PC-9 (cell line): ENCODE data around the gene DOK3. TPM values are rescaled to one million over a fixed set of nuclear protein-coding genes. Genes with fewer than 3 reads are reported as not detected.
"Not testable (repeated sequence)": the region's sequence is repeated elsewhere in the genome, so short reads cannot be mapped to it uniquely, and the experiment has no call there.

Experiments used
- BruUV-seq: library from RNA; stranded (reverse); fragments of 400-500 nt; replicated peaks from 2 replicates; lab custom pipeline; 2021; lab: Mats Ljungman, UMichigan
- CTCF ChIA-PET: fragments of 300-600 bp; sonication (Branson Sonifier 250); formaldehyde crosslinking; loops from one replicate; lab custom pipeline; 2022; ENCODE audit warnings: antibody characterized with exemption; lab: Charles Lee
- POLR2A ChIA-PET: fragments of 300-600 bp; sonication (Branson Sonifier 250); formaldehyde crosslinking; loops from one replicate; lab custom pipeline; 2022; ENCODE audit warnings: antibody characterized with exemption; ENCODE audit not compliant: unreplicated experiment; lab: Charles Lee
- DNase-seq, 2 experiments: peaks; one replicate each; pipeline versions ENCODE4 v3.0.0 to v3.0.0-alpha.2; 2015 to 2022; ENCODE audit warnings: mixed read lengths in 1 of 2
- H2AFZ ChIP-seq: fragments of 200-600 bp; sonication (generic); 2 replicates; pipeline ENCODE4 v1.8.1; 2017; ENCODE audit warnings: antibody characterized with exemption
- H3F3A ChIP-seq: fragments of 200-600 bp; sonication (generic); 2 replicates; pipeline ENCODE4 v1.8.1; 2017; ENCODE audit warnings: antibody characterized with exemption, mild to moderate bottlenecking, low read depth; ENCODE audit not compliant: insufficient read depth
- H3K27ac ChIP-seq: fragments of 200-600 bp; sonication (generic); 2 replicates; pipeline ENCODE4 v1.6.1; 2016; ENCODE audit warnings: mixed run types
- H3K27me3 ChIP-seq: fragments of 200-600 bp; sonication (generic); 2 replicates; pipeline ENCODE4 v1.6.1; 2016; ENCODE audit warnings: low read depth, mixed run types; ENCODE audit not compliant: insufficient read depth
- H3K36me3 ChIP-seq: fragments of 200-600 bp; sonication (generic); 2 replicates; pipeline ENCODE4 v1.6.1; 2016; ENCODE audit warnings: low read depth, mixed run types
- H3K4me1 ChIP-seq: fragments of 200-600 bp; sonication (generic); replicated peaks from 2 replicates; pipeline ENCODE4 v1.6.1; 2016; ENCODE audit warnings: mixed run types; ENCODE audit not compliant: insufficient read depth
- H3K4me2 ChIP-seq: fragments of 200-600 bp; sonication (generic); 2 replicates; pipeline ENCODE4 v1.6.1; 2017; ENCODE audit warnings: mixed run types
- H3K4me3 ChIP-seq: fragments of 200-600 bp; sonication (generic); 2 replicates; pipeline ENCODE4 v1.6.1; 2016; ENCODE audit warnings: mixed run types
- H3K79me2 ChIP-seq: fragments of 200-600 bp; sonication (generic); 2 replicates; pipeline ENCODE4 v1.6.1; 2017; ENCODE audit warnings: low read depth, mixed run types
- H3K9me2 ChIP-seq: fragments of 200-600 bp; sonication (generic); 2 replicates; pipeline ENCODE4 v1.8.1; 2017; ENCODE audit warnings: mild to moderate bottlenecking; ENCODE audit not compliant: insufficient read depth
- H3K9me3 ChIP-seq: fragments of 200-600 bp; sonication (generic); 2 replicates; pipeline ENCODE4 v1.8.1; 2016; ENCODE audit warnings: low read depth; ENCODE audit not compliant: insufficient read depth
- H4K20me1 ChIP-seq: fragments of 200-600 bp; sonication (generic); 2 replicates; pipeline ENCODE4 v1.8.1; 2017; ENCODE audit not compliant: insufficient read depth
- CTCF ChIP-seq: fragments of 200-600 bp; sonication (generic); conservative IDR thresholded peaks from 2 replicates; pipeline ENCODE4 v1.6.1; 2017; ENCODE audit warnings: mixed run types, antibody characterized with exemption, mild to moderate bottlenecking, moderate library complexity
- EZH2 ChIP-seq: fragments of 200-600 bp; sonication (generic); IDR thresholded peaks from 2 replicates; pipeline ENCODE4 v1.8.0; 2017; ENCODE audit warnings: antibody characterized with exemption, low read depth
- intact Hi-C: fragments of 100-400 bp; cut with micrococcal nuclease; formaldehyde crosslinking; loops from one replicate; pipeline ENCODE4 v1.10.0; 2022; ENCODE audit not compliant: unreplicated experiment
- total RNA-seq: library from RNA; stranded (reverse); gene quantifications from 2 replicates; pipeline ENCODE4 v1.2.3, GENCODE V29; 2021

Gene DOK3
- total RNA-seq, 1 experiment from 2014 or later = 12.2 TPM

- ChIA-PET CTCF (interaction anchor here (0.6 to 0.7 kb wide), 2 partner anchors 21 to 207 kb away, joined by 3 read pairs; no protein-coding TSS in a partner anchor), POLR2A (no interaction called here)
- BruUV-seq = no TSS peak
Observed at GRCh38 chr5:177535125-177535524, 25.5 kb upstream of the DOK3 start.

DNA sequence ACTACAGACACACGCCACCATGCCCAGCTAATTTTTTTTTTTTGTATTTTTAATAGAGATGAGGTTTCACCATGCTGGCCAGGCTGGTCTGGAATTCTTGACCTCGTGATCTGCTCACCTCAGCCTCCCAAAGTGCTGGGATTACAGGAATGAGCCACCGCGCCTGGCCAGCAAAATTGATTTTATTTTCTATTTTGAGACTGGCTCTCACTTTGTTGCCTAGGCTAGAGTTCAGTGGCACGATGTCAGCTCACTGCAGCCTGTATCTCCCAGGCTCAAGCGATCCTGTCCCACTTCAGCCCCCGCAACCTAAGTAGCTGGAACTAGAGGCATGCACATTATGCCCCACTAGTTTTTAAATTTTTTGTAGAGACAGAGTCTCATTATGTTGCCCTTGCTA lies 24.8 kb upstream of the DOK3 start:
- H3F3A ChIP-seq, H3K4me1 ChIP-seq, H3K4me3 ChIP-seq, H4K20me1 ChIP-seq, H3K9me3 ChIP-seq, H3K27ac ChIP-seq, H3K4me2 ChIP-seq, intact Hi-C loops, H2AFZ ChIP-seq, BruUV-seq, DNase-seq, POLR2A ChIA-PET, H3K27me3 ChIP-seq, H3K9me2 ChIP-seq, H3K79me2 ChIP-seq: not testable (repeated sequence)
- peaks cover 10% of the 10 kb centered on the region for H3K36me3 ChIP-seq
- CTCF ChIA-PET = interaction anchor here (0.6 kb wide), 2 partner anchors 21 to 583 kb away, joined by 3 to 10 read pairs; no protein-coding TSS in a partner anchor

More at GRCh38 chr5:177535125-177535524, 25.5 kb upstream of the DOK3 start:
- Histone ChIP-seq H4K20me1 (0 out of 2 replicates have a peak, but pooled peaks cover 14% of the 10 kb centered on the region), H3K4me2 (no peak overlapping the region), H3K4me3 (no peak overlapping the region), H2AFZ (no peak overlapping the region), H3K4me1 (no peaks in the 10 kb centered on the region), H3F3A (no peaks in the 10 kb centered on the region), H3K36me3 (peaks cover 10% of the 10 kb centered on the region), H3K27me3 (no peaks in the 10 kb centered on the region), H3K9me3 (no peaks in the 10 kb centered on the region), H3K27ac (no peak overlapping the region), H3K9me2 (no peaks in the 10 kb centered on the region), H3K79me2 (no peaks in the 10 kb centered on the region)
- TF ChIP-seq EZH2 = no peak
- TF ChIP-seq CTCF = no peak
- intact Hi-C loops = no loop called here
- no peak for DNase-seq

DNA sequence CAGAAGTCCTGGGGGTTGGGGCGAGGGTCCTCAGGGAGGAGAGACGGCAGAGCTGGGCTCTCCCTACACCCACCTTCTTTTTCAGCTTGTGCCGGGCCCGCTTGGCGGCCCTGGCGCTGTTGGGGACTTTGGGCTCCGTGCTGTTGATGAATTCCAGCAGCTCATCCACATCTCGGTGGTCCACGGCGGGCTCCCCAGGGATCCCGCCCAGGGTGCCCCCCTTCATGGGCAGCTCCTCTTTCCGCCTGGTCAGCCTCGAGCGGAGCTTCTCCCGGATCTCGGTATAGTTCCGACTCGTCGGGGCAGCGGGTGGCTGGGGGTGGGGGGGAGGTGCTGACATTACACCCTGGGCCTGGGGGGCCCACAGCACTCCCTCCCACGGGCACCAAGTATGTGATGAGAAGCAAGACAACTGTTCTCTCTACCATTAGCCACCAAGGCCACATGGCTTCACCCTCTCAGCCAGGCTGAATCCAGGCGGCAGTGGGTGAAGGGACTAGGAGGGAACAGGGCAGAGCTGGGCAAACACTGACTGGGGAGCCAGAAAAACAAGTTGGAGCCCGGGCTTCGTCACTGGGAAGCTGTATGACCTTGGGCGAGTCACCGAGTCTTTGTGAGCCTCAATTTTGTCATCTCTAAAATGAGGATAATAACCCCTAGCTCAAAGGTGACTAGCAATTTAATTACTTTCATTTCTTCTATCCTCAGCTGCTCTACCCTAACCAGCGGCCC lies 21.7 kb upstream of the DOK3 start:
- Histone ChIP-seq H2AFZ (no peak overlapping the region), H3K36me3 (peaks cover 10% of the 10 kb centered on the region), H3K4me1 (no peaks in the 10 kb centered on the region), H4K20me1 (0 out of 2 replicates have a peak, but pooled peaks cover 7% of the 10 kb centered on the region), H3K4me2 (no peak overlapping the region), H3F3A (no peaks in the 10 kb centered on the region), H3K9me3 (no peaks in the 10 kb centered on the region), H3K79me2 (no peaks in the 10 kb centered on the region), H3K4me3 (no peak overlapping the region), H3K9me2 (no peaks in the 10 kb centered on the region), H3K27me3 (no peaks in the 10 kb centered on the region), H3K27ac (no peak overlapping the region)
- CTCF ChIA-PET = no interaction called here
- no TSS peak for BruUV-seq
- intact Hi-C loops = no loop called here
- DNase-seq = no peak
- TF ChIP-seq CTCF = no peak
- TF ChIP-seq EZH2 = no peak
- POLR2A ChIA-PET = no interaction called here
